HG03521 (cell line): ENCODE data around the gene KLF1.

Source experiments
- ATAC-seq: cut with Tn5 transposase; IDR thresholded peaks from one replicate; pipeline ENCODE4 v1.9.1; 2021; ENCODE audit warnings: mild to moderate bottlenecking, moderate library complexity; ENCODE audit not compliant: unreplicated experiment

The KLF1 gene

DNA sequence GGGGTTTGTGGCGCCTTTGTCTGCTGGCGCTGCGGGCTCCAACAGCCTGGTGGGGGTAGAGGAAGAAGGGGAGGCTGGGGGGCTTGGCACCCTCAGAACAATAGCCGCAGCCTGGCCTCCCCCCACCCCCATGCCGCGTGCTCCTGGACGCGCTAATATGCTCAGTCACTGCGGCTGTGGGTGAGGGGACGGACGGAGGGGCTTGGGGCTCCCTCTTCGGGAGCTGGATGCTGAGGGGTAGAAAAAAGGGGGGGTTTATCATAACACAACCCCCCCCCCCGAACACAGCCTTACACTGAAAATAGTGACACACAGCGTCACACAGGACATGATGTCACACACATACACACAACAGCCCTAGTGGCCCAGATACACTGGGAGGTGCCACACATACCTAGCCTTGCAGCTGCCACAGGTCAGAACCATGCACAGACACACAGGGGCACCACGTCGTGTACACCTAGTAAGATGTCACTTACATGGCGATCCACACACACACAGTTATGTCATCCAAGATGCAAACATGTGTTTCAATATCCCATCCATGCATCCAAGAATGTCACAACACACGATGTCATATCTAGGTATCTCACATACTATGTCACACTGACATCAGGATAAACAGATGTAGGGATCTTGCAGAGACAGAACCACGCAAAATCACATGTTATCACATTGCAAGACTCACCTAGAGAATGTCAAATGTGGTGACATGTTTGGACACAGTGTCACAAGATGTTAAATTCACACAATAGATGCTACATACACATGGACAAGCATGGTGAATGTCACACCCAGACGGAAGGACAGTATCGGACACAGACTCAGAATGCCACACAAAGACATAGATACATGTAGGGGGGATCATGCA is 47.9 kb downstream of the KLF1 start:
- ATAC-seq, result no peak

DNA sequence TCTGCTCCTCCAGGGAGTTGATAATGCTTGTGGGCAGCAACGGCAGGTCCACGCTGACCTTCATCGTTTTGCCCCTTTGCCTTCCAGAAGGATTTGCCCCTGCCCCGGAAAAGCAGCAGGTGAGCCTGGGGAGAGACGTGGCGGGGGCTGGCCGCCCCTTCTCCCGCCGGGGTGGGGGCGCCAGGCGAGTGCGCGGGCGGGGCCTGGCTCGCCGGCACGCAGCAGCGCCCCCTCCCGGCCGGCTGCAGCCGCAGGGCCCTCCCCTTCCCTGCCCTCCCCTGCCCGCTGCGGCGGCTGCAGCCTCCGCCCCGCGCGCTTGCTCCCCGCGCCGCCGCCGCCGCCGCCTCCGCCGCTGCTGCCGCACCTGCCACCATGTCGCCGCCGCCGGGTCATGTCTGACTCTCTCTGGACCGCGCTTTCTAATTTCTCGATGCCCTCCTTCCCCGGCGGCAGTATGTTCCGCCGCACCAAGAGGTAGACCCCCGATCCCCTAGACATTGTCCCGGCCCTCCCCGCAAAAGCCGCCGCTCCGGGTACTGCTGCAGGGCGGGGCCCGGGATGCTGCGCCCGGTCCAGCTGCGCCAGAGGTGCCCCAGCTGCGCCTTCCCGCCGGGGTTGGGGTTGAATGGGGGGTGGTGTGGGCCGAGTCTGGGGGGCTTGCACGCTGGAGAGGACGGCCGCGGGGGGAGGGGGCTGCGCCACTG is 48.7 kb downstream of the KLF1 start, which contains the start of gene MAST1:
TSS of gene MAST1 (plus strand) at position 334 of the 704 bp plus-strand sequence. CDS start at position 392, 58 bp downstream.
- no peak for ATAC-seq

DNA sequence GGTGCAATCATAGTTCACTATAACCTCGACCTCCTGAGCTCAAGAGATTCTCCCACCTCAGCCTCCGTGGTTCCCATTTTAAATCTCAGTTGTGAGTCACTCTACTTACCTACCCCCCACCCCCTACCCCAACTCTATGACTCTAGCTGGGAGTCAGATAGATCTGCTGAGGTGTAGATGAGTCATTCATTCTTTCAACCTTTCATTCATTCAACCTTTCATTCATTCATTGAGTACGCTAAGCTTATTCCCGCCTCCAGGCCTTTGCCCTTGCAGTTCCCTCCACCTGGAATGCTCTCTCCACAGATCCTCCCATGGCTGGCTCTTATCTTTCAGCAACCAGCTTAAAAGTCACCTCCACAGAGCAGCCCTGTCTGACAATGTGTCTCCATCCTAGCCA is 49.8 kb downstream of the KLF1 start:
- no peak for ATAC-seq

DNA sequence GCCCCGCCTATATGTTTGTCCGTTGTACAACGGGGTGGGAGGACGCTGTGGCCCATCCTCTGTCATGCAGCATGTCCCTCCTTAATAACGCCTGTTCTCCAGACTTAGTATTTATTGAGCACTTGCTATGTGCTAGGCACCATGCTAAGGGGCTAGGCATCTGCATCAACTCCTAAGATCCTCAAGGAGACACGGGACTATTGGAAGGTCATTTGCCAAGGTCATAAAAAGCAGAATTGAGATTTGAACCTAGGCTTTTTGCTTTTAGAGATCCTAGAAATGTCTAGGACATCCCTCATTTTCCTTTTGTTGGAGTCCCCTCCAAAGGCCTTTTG is 50.5 kb downstream of the KLF1 start:
- no peak for ATAC-seq

DNA sequence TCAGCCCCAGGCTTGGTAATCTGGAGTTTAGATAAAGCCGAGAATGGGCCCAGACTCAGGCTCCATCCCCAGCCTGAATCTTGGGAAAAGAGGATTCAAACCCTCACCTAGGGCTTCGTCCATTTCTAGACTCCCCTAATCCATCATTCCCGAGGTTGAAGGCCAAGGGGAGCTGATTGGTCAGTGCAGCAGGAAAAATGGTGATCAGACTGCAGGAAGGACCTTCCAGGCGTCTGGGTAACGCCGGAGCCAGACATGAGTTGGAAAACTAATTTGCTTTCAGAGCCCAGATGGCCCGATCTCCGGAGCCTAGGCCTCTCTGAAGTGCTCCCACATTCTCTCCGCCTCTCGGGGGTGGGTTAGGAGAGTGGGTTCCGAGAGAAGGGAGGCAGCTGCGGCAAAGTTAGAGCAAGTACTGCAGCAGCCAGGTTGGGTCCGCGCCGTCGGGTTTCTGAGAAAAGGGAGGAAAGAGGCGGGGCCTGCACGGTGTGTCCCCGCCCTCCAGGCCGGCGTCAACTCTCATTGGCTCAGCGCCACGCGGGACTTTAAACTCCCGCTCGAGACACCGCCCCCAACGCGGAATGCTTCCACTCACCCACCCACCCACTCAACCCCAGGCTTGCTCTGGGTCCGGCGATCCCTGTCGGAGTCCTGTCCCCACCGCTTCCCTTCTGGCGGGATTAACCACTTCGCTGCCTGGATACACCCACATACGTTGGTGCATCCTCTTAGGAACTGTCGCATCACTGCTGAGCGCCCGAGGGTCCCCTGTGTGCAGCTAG is 51.8 kb downstream of the KLF1 start:
- no peak for ATAC-seq

DNA sequence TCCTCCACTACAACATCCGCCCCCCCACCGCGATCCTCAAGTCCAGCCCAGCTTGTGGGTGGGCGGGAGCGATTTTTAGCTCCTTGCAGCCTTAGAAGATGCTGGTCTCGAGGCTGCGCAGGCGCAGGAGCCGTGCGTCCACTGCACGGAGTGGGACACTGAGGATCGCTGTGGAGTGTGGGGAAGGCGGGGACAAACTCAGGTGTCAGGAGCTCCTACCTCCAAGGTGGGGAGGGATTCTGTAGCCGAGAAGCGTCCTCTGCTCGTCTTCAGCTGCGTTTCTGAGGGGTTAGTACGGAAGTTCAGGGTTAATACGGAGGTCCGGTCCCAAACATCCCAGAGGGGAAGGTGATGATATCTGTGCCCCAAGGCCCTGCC is 52.4 kb downstream of the KLF1 start, which contains the start of gene RTBDN:
TSS of gene RTBDN (minus strand) at position 14 of the 378 bp plus-strand sequence. CDS start 4,600 bp downstream, outside the sequence.
- ATAC-seq, result no peak
